ENCODE data around the gene LBH.

LBH gene

GRCh38 chr2:30293303-30293921 is 62.1 kb downstream of the LBH start:
- Mint-ChIP-seq H3K4me1 (peaks cover 6% of the 10 kb centered on the region), H3K9me3 (no peaks in the 10 kb centered on the region), H3K36me3 (ENCODE audit: low read depth) (no peaks in the 10 kb centered on the region), H3K4me3 (no peak overlapping the region), H3K27ac (no peak overlapping the region), H3K27me3 (ENCODE audit: low read depth, poor library complexity) (peaks cover 8% of the 10 kb centered on the region)
- DNase-seq, result no peak
- TF ChIP-seq CTCF (IDR thresholded peaks at IDR 0.05), result no peak

- Mint-ChIP-seq H3K27ac (no peak overlapping the region), H3K9me3 (no peaks in the 10 kb centered on the region), H3K4me1 (no peaks in the 10 kb centered on the region), H3K36me3 (ENCODE audit: low read depth) (no peaks in the 10 kb centered on the region), H3K27me3 (ENCODE audit: low read depth, poor library complexity) (peaks cover 8% of the 10 kb centered on the region), H3K4me3 (no peak overlapping the region)
- no peak for TF ChIP-seq CTCF (IDR thresholded peaks at IDR 0.05)
- no peak for DNase-seq
Measured at GRCh38 chr2:30294133-30294532, 62.8 kb downstream of the LBH start.

GRCh38 chr2:30296496-30296895 is 65.2 kb downstream of the LBH start:
- H3K36me3 Mint-ChIP-seq (ENCODE audit: low read depth), result no peaks in the 10 kb centered on the region
- TF ChIP-seq CTCF (IDR thresholded peaks at IDR 0.05), result no peak
- H3K4me3 Mint-ChIP-seq, result no peak overlapping the region
- no peaks in the 10 kb centered on the region for H3K9me3 Mint-ChIP-seq
- peaks cover 8% of the 10 kb centered on the region for H3K27me3 Mint-ChIP-seq (ENCODE audit: low read depth, poor library complexity)
- H3K27ac Mint-ChIP-seq, result no peak overlapping the region
- H3K4me1 Mint-ChIP-seq, result peaks cover 9% of the 10 kb centered on the region
- DNase-seq, result no peak

- Mint-ChIP-seq H3K27me3 (ENCODE audit: low read depth, poor library complexity) (peaks cover 8% of the 10 kb centered on the region), H3K4me3 (no peak overlapping the region), H3K27ac (no peak overlapping the region), H3K36me3 (ENCODE audit: low read depth) (no peaks in the 10 kb centered on the region), H3K4me1 (peaks cover 27% of the 10 kb centered on the region), H3K9me3 (no peaks in the 10 kb centered on the region)
- no peak for DNase-seq
- no peak for TF ChIP-seq CTCF (IDR thresholded peaks at IDR 0.05)
Measured at GRCh38 chr2:30298302-30298701, 67.0 kb downstream of the LBH start.

GRCh38 chr2:30300122-30300455 is 68.8 kb downstream of the LBH start:
- Mint-ChIP-seq H3K9me3 (no peaks in the 10 kb centered on the region), H3K36me3 (ENCODE audit: low read depth) (no peaks in the 10 kb centered on the region), H3K4me3 (no peak overlapping the region), H3K27me3 (ENCODE audit: low read depth, poor library complexity) (no peaks in the 10 kb centered on the region), H3K4me1 (peaks cover 27% of the 10 kb centered on the region), H3K27ac (no peak overlapping the region)
- no peak for DNase-seq
- TF ChIP-seq CTCF (IDR thresholded peaks at IDR 0.05), result no peak

- no peaks in the 10 kb centered on the region for H3K27me3 Mint-ChIP-seq (ENCODE audit: low read depth, poor library complexity)
- H3K4me3 Mint-ChIP-seq, result no peak overlapping the region
- peaks cover 27% of the 10 kb centered on the region for H3K4me1 Mint-ChIP-seq
- TF ChIP-seq CTCF (IDR thresholded peaks at IDR 0.05), result no peak
- no peaks in the 10 kb centered on the region for H3K9me3 Mint-ChIP-seq
- H3K36me3 Mint-ChIP-seq (ENCODE audit: low read depth), result no peaks in the 10 kb centered on the region
- no peak overlapping the region for H3K27ac Mint-ChIP-seq
- DNase-seq, result no peak
Measured at GRCh38 chr2:30300456-30301221, 69.3 kb downstream of the LBH start.

Measured in nephron progenitor cell (in vitro differentiated cells).